Epidermal melanocyte (primary cell): ENCODE results near the gene HOXC6.

Experiments
- DNase-seq: peaks from one replicate; pipeline ENCODE4 v3.0.0; 2011; ENCODE audit warnings: low spot score; ENCODE audit not compliant: insufficient read length

HOXC6 gene

GRCh38 chr12:54028314-54029201 is at the start of gene HOXC6:
Gene HOXC6 (plus strand): TSS chr12:54028440. CDS start chr12:54028522, 82 bp downstream.
- no peak for DNase-seq

GRCh38 chr12:53978477-53979356 is 49.5 kb upstream of the HOXC6 start:
- DNase-seq, result no peak

GRCh38 chr12:53980104-53980801 is 48.0 kb upstream of the HOXC6 start:
- no peak for DNase-seq

GRCh38 chr12:53980802-53981496 is 47.3 kb upstream of the HOXC6 start:
- no peak for DNase-seq

- DNase-seq, result no peak
These were observed 46.3 kb upstream of the HOXC6 start for GRCh38 chr12:53981634-53982565.

- DNase-seq, result no peak
These were observed 45.3 kb upstream of the HOXC6 start for GRCh38 chr12:53982648-53983567.

- DNase-seq, result no peak
These were observed 44.7 kb upstream of the HOXC6 start for GRCh38 chr12:53983568-53983949.

GRCh38 chr12:53983950-53984572 is 44.2 kb upstream of the HOXC6 start:
- DNase-seq, result no peak

- peak; percentile 98 for DNase-seq
These were observed 43.1 kb upstream of the HOXC6 start, which contains the start of gene HOXC10 for GRCh38 chr12:53984901-53985691. Gene HOXC10 (plus strand): TSS chr12:53985146. CDS start chr12:53985260, 114 bp downstream.

- no peak for DNase-seq
These were observed 42.6 kb upstream of the HOXC6 start for GRCh38 chr12:53985692-53985993.

GRCh38 chr12:53985994-53986685 is 42.1 kb upstream of the HOXC6 start:
- no peak for DNase-seq

- DNase-seq, result no peak
These were observed 41.4 kb upstream of the HOXC6 start for GRCh38 chr12:53986686-53987483.

GRCh38 chr12:53987787-53988230 is 40.4 kb upstream of the HOXC6 start:
- DNase-seq, result no peak

- no peak for DNase-seq
These were observed 39.6 kb upstream of the HOXC6 start for GRCh38 chr12:53988541-53989226.
